HUES48 (cell line): ENCODE data around the gene HMGN1.

ENCODE experiments used
- H3K27ac ChIP-seq: one replicate; pipeline ENCODE4 v1.7.0; 2013; ENCODE audit warnings: low read depth, low read length, inconsistent platforms
- H3K27me3 ChIP-seq: 2 replicates; pipeline ENCODE4 v1.6.1; 2013; ENCODE audit warnings: mild to moderate bottlenecking, low read length; ENCODE audit not compliant: control insufficient read depth, insufficient read depth
- H3K36me3 ChIP-seq: 2 replicates; pipeline ENCODE4 v1.6.1; 2013; ENCODE audit warnings: low read length; ENCODE audit not compliant: control insufficient read depth, insufficient read depth
- H3K4me1 ChIP-seq: 2 replicates; pipeline ENCODE4 v1.6.1; 2013; ENCODE audit warnings: mild to moderate bottlenecking, low read length; ENCODE audit not compliant: control insufficient read depth, insufficient read depth
- H3K4me3 ChIP-seq: 2 replicates; pipeline ENCODE4 v1.5.1; 2013; ENCODE audit warnings: mild to moderate bottlenecking, low read depth, low read length
- H3K9ac ChIP-seq: 2 replicates; pipeline ENCODE4 v1.6.1; 2013; ENCODE audit warnings: mild to moderate bottlenecking, low read depth, low read length, moderate library complexity
- H3K9me3 ChIP-seq: 2 replicates; pipeline ENCODE4 v1.6.1; 2013; ENCODE audit warnings: low read length; ENCODE audit not compliant: control insufficient read depth, insufficient read depth

The HMGN1 gene

DNA sequence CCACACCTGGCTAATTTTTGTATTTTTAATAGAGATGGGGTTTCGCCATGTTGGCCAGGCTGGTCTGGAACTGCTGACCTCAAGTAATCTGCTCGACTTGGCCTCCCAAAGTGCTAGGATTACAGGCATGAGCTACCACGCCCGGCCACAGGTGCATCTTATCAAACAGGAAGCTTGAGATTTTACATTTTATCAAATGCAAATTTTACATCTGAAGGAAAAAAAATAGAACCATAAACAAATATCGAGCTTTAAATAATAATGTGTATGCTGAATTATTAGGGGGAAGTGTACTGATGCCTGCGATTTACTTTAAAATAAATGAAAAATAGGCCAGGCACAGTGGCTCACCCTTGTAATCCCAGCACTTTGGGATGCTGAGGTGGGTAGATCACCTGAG lies 18.9 kb downstream of the HMGN1 start:
- Histone ChIP-seq H3K9me3 (no peaks in the 10 kb centered on the region), H3K4me1 (peaks cover 7% of the 10 kb centered on the region; the same call in 1 of the 2 replicates), H3K27ac (no peak overlapping the region), H3K4me3 (no peak overlapping the region), H3K9ac (no peak overlapping the region), H3K27me3 (no peaks in the 10 kb centered on the region), H3K36me3 (no peaks in the 10 kb centered on the region)

DNA sequence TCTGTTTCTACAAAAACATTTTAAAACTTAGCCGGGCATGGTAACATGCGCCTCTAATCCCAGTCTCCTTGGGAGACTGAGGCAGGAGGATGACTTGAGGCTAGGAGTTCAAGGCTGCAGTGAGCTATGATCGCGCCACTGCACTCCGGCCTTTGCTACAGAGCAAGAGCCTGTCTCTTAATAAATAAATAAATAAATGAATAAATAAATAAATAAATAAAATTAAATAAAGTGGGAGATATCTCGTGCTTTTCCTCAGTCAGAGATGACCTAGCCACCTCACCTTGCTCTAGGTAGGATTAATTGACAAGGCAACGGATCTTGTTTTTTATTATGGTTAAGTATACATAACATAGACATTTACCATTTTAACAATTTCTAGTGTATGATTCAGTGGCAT lies 21.2 kb downstream of the HMGN1 start:
- no peaks in the 10 kb centered on the region for H3K27me3 ChIP-seq
- H3K4me3 ChIP-seq = no peak overlapping the region
- no peak overlapping the region for H3K9ac ChIP-seq
- H3K27ac ChIP-seq = no peak overlapping the region
- no peaks in the 10 kb centered on the region for H3K36me3 ChIP-seq
- H3K4me1 ChIP-seq = peaks cover 7% of the 10 kb centered on the region; the same call in 1 of the 2 replicates
- no peaks in the 10 kb centered on the region for H3K9me3 ChIP-seq

DNA sequence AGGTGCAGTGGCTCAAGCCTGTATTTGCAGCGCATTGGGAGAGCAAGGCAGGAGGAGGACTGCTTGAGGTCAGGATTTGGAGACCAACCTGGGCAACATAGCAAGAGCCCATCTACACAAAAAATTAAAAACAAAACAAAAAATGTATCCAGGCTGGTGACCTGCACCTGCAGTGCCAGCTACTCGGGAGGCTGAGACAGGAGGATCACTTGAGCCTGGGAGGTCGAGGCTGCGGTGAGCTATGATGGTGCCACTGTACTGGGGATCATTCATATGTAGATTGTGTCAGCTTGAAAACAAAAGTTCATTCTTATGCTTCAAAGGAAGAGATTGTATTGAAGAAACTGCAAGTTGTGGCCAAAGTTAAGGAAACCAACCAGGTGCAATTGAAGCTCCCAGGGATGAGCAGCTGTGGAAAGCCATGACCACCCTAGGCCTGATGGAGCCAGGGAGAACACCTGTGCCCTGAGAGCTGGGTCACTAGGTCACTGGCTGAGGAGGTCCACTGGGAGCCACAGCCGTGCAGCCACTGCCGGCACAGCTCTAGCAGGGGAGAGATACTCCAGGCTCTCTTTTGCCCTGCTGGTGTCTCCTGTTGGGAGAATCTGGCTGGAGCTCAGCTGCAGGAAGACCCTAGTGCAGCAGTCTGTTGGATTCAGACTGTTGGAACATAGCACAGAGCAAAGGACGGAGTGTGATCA lies 22.1 kb downstream of the HMGN1 start:
- Histone ChIP-seq H3K9me3 (no peaks in the 10 kb centered on the region), H3K36me3 (no peaks in the 10 kb centered on the region), H3K9ac (no peak overlapping the region), H3K4me3 (no peak overlapping the region), H3K27ac (no peak overlapping the region), H3K27me3 (no peaks in the 10 kb centered on the region), H3K4me1 (peaks cover 2% of the 10 kb centered on the region; the same call in 1 of the 2 replicates)

DNA sequence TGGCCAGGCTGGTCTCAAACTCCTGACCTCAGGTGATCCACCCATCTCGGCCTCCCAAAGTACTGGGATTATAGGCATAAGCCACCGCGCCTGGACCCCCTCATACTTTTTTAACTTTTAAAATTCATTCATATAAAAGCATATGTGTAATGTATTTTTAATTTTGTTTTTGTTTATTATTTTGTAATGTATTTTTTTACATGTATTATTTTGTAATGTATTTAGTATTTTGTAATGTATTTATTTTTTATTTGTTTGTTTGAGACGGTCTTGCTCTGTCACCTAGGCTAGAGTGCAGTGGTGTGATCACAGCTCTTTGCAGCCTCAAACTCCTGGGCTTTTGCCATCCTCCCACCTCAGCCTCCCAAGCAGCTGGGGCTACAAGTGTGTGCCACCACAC lies 23.4 kb downstream of the HMGN1 start:
- Histone ChIP-seq H3K27me3 (no peaks in the 10 kb centered on the region), H3K36me3 (no peaks in the 10 kb centered on the region), H3K4me1 (no peaks in the 10 kb centered on the region), H3K9me3 (no peaks in the 10 kb centered on the region), H3K9ac (no peak overlapping the region), H3K27ac (no peak overlapping the region), H3K4me3 (no peak overlapping the region)

DNA sequence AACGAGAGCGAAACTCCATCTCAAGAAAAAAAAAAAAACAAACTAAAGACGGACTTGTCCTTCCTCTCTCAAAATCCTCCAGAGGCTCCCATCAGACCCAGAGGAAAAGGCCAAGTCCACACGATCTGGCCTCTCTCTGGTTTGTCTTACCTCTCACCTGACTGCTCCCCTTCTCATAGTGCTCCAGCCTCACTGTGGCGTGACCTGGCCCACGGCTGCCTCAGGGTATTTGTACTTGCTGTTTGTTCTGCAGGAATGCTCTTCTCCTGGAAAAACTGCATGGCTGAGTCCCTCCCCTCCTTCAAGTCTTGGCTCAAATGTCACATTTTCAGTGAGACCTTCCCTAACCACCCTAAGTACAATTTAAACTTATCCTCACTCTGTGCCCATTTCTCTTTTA lies 27.5 kb downstream of the HMGN1 start:
- Histone ChIP-seq H3K9ac (no peak overlapping the region), H3K27ac (no peak overlapping the region), H3K36me3 (no peaks in the 10 kb centered on the region), H3K4me1 (no peaks in the 10 kb centered on the region), H3K27me3 (no peaks in the 10 kb centered on the region), H3K4me3 (no peak overlapping the region), H3K9me3 (no peaks in the 10 kb centered on the region)

DNA sequence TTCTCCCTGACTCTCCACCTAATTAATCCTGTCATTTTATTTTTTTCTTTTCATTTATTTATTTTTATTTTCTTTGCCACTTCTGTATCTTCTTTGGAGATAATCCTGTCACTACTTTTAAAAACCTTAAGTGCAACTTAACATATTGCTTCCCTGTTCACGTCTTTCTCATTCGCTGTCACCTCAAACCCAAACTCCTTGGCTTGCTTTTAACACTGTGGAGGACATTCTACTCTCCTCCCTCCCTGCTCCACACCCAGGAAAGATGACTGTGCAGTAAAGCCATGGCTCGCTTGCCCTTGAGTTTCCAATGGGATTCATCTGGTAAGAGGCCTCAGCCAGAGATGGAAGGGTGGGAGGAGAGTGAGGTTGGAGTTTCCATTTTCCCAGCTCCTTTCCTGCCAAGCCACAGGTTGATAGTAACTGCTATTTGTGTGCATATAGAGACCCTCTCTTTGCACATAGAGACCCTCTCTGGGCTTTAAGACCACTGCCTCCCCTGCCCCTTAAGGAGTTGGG lies 29.0 kb downstream of the HMGN1 start:
- H3K4me3 ChIP-seq = no peak overlapping the region
- H3K27ac ChIP-seq = no peak overlapping the region
- no peaks in the 10 kb centered on the region for H3K4me1 ChIP-seq
- no peaks in the 10 kb centered on the region for H3K27me3 ChIP-seq
- no peaks in the 10 kb centered on the region for H3K36me3 ChIP-seq
- no peaks in the 10 kb centered on the region for H3K9me3 ChIP-seq
- H3K9ac ChIP-seq = no peak overlapping the region

DNA sequence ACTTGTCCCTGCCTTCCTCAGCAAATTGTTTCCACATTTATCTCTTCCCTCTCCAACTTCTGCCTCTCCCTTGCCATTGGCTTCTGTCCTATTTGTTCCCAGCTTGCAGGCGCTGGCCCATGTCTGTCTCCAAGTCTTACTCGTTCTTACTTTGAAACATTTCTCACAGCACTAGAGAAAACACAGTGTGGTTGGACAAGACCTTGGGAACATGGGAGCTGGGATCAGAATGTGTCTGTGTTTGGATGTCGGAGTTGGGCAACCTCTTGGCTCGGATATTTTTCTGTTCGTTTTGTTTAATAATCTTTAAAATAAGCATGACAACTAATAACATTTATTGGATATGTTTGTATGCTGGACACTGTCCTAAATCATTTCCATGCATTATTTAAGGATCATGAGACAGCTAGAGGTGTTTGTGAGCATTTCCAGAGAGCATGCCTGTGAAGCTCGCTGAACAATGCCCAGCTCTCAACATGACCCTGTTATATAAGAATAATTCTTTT lies 29.6 kb downstream of the HMGN1 start:
- Histone ChIP-seq H3K9me3 (no peaks in the 10 kb centered on the region), H3K27ac (no peak overlapping the region), H3K4me3 (no peak overlapping the region), H3K4me1 (peaks cover 5% of the 10 kb centered on the region; the same call in 1 of the 2 replicates), H3K9ac (no peak overlapping the region), H3K27me3 (no peaks in the 10 kb centered on the region), H3K36me3 (no peaks in the 10 kb centered on the region)

DNA sequence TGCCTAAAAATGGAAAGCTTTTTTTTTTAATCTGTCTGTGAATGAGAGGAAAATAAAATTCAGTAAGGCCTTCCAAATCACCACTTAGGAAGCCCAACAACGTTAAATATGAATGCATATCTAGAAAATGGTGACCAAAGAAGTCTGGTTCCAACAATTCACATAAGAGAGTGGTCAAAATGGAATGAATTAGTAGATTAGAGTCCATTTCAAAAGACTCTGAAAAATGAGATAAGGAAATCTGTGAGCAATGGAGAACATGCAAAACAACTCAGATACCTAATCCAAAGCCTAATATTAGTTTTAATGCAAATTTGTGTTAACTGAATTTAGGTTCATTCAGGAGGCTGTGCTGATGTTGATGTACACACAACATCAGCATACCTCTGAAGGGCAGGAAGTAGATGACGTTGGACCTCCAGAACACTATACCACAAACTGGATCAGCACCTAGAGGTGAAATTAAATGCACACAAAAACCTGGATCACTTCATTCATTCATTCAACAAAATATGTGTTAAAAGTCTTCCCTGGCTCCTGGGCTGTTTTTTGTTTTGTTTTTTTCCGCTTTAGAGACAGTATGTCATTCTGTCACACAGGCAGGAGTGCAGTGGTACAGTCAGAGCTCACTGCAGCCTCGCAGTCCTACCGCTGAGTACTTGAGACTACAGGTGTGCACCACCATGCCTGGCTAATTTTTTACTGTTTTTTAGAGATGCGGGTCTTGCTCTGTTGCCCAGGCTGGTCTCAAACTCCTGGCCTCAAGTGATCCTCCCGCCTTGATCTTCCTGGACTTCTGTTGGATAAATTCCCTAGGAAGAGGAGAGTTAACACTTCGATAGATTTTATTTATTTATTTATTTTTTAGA lies 30.6 kb downstream of the HMGN1 start:
- Histone ChIP-seq H3K9ac (no peak overlapping the region), H3K4me3 (no peak overlapping the region), H3K4me1 (peaks cover 5% of the 10 kb centered on the region; the same call in 1 of the 2 replicates), H3K36me3 (no peaks in the 10 kb centered on the region), H3K27me3 (no peaks in the 10 kb centered on the region), H3K9me3 (no peaks in the 10 kb centered on the region), H3K27ac (no peak overlapping the region)

DNA sequence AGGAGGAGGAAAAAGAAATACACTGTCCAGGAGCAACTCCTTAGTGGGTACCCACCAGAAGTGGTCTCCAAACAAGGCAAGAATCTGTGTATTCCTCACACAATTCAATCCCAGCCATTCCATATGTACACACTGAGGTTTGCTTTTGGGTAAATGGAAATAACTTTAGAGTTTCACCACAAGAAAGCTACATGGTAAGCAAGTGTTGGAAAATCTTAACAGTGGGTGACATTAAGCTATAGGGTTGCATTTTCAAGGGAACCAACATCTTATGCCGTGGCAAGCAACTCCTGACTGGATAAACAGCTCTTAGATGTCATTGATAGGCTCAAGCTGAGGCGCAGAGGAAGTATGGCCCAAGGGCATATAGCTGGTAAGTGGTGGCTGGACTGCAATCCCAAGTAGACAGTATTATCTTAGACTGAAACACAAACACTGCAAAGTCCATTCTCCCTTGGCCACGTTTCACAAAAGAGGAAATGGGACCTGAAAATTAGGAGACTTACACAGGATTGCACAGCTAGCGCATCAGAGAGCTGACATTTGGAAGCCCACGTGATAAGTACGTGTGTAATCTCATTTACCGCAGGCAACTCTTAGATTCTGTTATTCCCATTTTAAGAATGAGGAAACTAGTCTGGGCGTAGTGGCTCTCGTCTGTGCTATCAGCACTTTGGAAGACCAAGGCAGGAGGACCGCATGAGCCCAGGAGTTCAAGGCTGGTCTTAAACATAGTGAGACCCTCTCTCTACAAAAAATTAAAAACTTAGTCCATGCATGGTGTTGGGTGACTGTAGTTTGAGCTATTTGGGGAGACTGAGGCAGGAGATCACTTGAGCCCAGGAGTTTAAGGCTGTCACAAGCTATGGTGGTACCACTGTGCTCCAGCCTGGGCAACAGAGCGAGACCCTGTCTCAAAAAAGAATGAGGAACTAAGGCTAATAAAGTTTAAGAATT lies 31.5 kb downstream of the HMGN1 start:
- Histone ChIP-seq H3K36me3 (no peaks in the 10 kb centered on the region), H3K27me3 (no peaks in the 10 kb centered on the region), H3K4me3 (no peak overlapping the region), H3K27ac (no peak overlapping the region), H3K9ac (no peak overlapping the region), H3K4me1 (peaks cover 5% of the 10 kb centered on the region; the same call in 1 of the 2 replicates), H3K9me3 (no peaks in the 10 kb centered on the region)

DNA sequence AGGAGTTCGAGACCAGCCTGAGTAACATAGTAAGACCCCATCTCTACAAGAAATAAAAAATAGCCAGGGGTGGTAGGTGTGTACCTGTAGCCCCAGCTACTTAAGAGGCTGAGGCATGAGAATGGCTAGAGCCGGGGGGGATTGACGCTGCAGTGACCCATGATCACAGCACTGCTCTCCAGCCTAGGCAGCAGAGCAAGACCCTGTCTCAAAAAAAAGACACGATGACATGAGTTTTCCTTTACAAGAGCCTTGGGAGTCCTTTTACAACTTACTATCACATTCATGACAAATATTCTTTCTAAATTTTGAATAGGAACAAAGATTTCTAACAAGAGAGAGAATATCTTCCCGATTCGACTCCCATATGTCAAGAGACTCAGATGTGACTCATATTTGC lies 32.2 kb downstream of the HMGN1 start:
- H3K36me3 ChIP-seq = peaks cover 5% of the 10 kb centered on the region
- H3K27ac ChIP-seq = no peak overlapping the region
- H3K4me1 ChIP-seq = peaks cover 10% of the 10 kb centered on the region
- H3K9me3 ChIP-seq = no peaks in the 10 kb centered on the region
- no peaks in the 10 kb centered on the region for H3K27me3 ChIP-seq
- no peak overlapping the region for H3K4me3 ChIP-seq
- no peak overlapping the region for H3K9ac ChIP-seq
